T-helper 2 cell treated with Interferon-gamma antibody and Interleukin-4, amounts not matched to agents 100 ng/mL and 5 ng/mL, for 36 hours (primary cell): ENCODE results near the gene SCYGR1. TPM values are rescaled to one million over a fixed set of nuclear protein-coding genes. Genes with fewer than 3 reads are reported as not detected.
"Not testable (repeated sequence)": the region's sequence is repeated elsewhere in the genome, so short reads cannot be mapped to it uniquely, and the experiment has no call there.

ENCODE experiments used
- intact Hi-C: fragments of 100-400 bp; cut with micrococcal nuclease; formaldehyde crosslinking; loops from one replicate; pipeline ENCODE4 v1.15.1; 2023
- total RNA-seq: library from RNA; stranded (reverse); gene quantifications from 2 replicates; pipeline ENCODE4 v1.2.3, GENCODE V29; 2022

The SCYGR1 gene
- total RNA-seq, 1 donor from 2014 or later: not detected

GRCh38 chr2:227370791-227371312 is 16.9 kb downstream of the SCYGR1 start:
- intact Hi-C loops: no loop called here

GRCh38 chr2:227370092-227370491 is 17.7 kb downstream of the SCYGR1 start:
- intact Hi-C loops: no loop called here

GRCh38 chr2:227368574-227368973 is 19.2 kb downstream of the SCYGR1 start:
- intact Hi-C loops: no loop called here

- intact Hi-C loops: no loop called here
These were observed 20.3 kb downstream of the SCYGR1 start for GRCh38 chr2:227367427-227367795.

- intact Hi-C loops: no loop called here
These were observed 20.9 kb downstream of the SCYGR1 start for GRCh38 chr2:227366769-227367426.

GRCh38 chr2:227365833-227366232 is 21.9 kb downstream of the SCYGR1 start:
- intact Hi-C loops: no loop called here

GRCh38 chr2:227364585-227365263 is 23.0 kb downstream of the SCYGR1 start:
- intact Hi-C loops: not testable (repeated sequence)

- intact Hi-C loops: no loop called here
These were observed 24.0 kb downstream of the SCYGR1 start for GRCh38 chr2:227363756-227364155.

GRCh38 chr2:227360351-227360750 is 27.4 kb downstream of the SCYGR1 start:
- intact Hi-C loops: no loop called here

- intact Hi-C loops: no loop called here
These were observed 36.1 kb downstream of the SCYGR1 start for GRCh38 chr2:227351639-227352038.

GRCh38 chr2:227349989-227350612 is 37.6 kb downstream of the SCYGR1 start:
- intact Hi-C loops: no loop called here

GRCh38 chr2:227348324-227348723 is 39.4 kb downstream of the SCYGR1 start:
- intact Hi-C loops: no loop called here

GRCh38 chr2:227347117-227347516 is 40.6 kb downstream of the SCYGR1 start:
- intact Hi-C loops: no loop called here

GRCh38 chr2:227344231-227344630 is 43.5 kb downstream of the SCYGR1 start:
- intact Hi-C loops: no loop called here

GRCh38 chr2:227341553-227341952 is 46.2 kb downstream of the SCYGR1 start:
- intact Hi-C loops: no loop called here

- intact Hi-C loops: no loop called here
These were observed 47.6 kb downstream of the SCYGR1 start for GRCh38 chr2:227340106-227340505.

GRCh38 chr2:227339098-227339599 is 48.6 kb downstream of the SCYGR1 start:
- intact Hi-C loops: no loop called here

Other genes starting within 250 kb of the SCYGR1 start
- gene COL4A4, start 223.7 kb downstream of the SCYGR1 start, total RNA-seq: 0.07 and 0.11 TPM in 2 replicates
- gene COL4A3, start 223.3 kb downstream of the SCYGR1 start, total RNA-seq: not detected in 2 replicates
- gene MFF, start 62.7 kb downstream of the SCYGR1 start, total RNA-seq: 60.8 and 62.8 TPM in 2 replicates
- gene TM4SF20, start 8.6 kb downstream of the SCYGR1 start, total RNA-seq: not detected in 2 replicates
- gene AGFG1, start 84.2 kb upstream of the SCYGR1 start, total RNA-seq: 74.5 and 75.0 TPM in 2 replicates
- not detected in 2 replicates for gene SCYGR2, start 210.9 kb upstream of the SCYGR1 start, total RNA-seq
- gene SCYGR3, start 226.9 kb upstream of the SCYGR1 start, total RNA-seq: not detected in 2 replicates
- gene SCYGR4, start 229.5 kb upstream of the SCYGR1 start, total RNA-seq: not detected in 2 replicates